Endothelial cell of umbilical vein (primary cell): ENCODE data around the gene SCLY. TPM values are rescaled to one million over a fixed set of nuclear protein-coding genes. Genes with fewer than 3 reads are reported as not detected.

Experiments used
- BruUV-seq: library from RNA; stranded (reverse); fragments of 400-500 nt; replicated peaks from 2 replicates; lab custom pipeline; 2021; lab: Mats Ljungman, UMichigan
- CTCF ChIA-PET: fragments of 300-600, 350-600 bp; sonication (Branson Sonifier 250); formaldehyde crosslinking; loops from one replicate; lab custom pipeline; 2021; ENCODE audit warnings: antibody characterized with exemption, inconsistent platforms; lab: Charles Lee
- POLR2A ChIA-PET: fragments of 300-600, 350-600 bp; sonication (Branson Sonifier 250); formaldehyde crosslinking; loops from one replicate; lab custom pipeline; 2021; ENCODE audit warnings: antibody characterized with exemption, inconsistent platforms; lab: Charles Lee
- DNase-seq: peaks from one replicate; pipeline ENCODE4 v3.0.0-alpha.2; 2011; ENCODE audit warnings: low read depth, low spot score
- FAIRE-seq: peaks from 2 replicates; lab custom pipeline; 2011; peaks lifted over from hg19 to GRCh38; lab: Jason Lieb, UNC
- H2AFZ ChIP-seq: 2 replicates; pipeline ENCODE4 v1.6.0; 2012; ENCODE audit warnings: low read depth, low read length, control low read depth, inconsistent platforms
- H3K27ac ChIP-seq: 2 replicates; pipeline ENCODE4 v1.5.1; 2011; ENCODE audit warnings: low read depth, mild to moderate bottlenecking, control low read depth, low read length, moderate library complexity; ENCODE audit not compliant: insufficient read depth
- H3K27me3 ChIP-seq, 2 experiments: 2 replicates each; pipeline versions ENCODE4 v1.6.0 to v1.6.1; 2011; ENCODE audit warnings: low read length in 2 of 2, mixed read lengths in 1 of 2; ENCODE audit not compliant: control insufficient read depth in 2 of 2, insufficient read depth in 2 of 2
- H3K36me3 ChIP-seq, 2 experiments: 2 replicates in 1 of 2; 3 replicates in 1 of 2; pipeline ENCODE4 v1.5.1; 2011; ENCODE audit warnings: low read length in 2 of 2, mild to moderate bottlenecking in 1 of 2, moderate library complexity in 1 of 2; ENCODE audit not compliant: control insufficient read depth in 2 of 2, insufficient read depth in 2 of 2; ENCODE audit errors: extremely low read depth in 1 of 2
- H3K4me1 ChIP-seq: 3 replicates; pipeline ENCODE4 v1.5.1; 2011; ENCODE audit warnings: mild to moderate bottlenecking, low read length; ENCODE audit not compliant: control insufficient read depth, insufficient read depth; ENCODE audit errors: extremely low read depth
- H3K4me2 ChIP-seq: 2 replicates; pipeline ENCODE4 v1.6.1; 2011; ENCODE audit warnings: low read length, control low read depth, mixed read lengths; ENCODE audit not compliant: insufficient read depth
- H3K4me3 ChIP-seq, 3 experiments: fragments of 200-600 bp in 1 of 3; sonication (generic), shearing (Covaris generic) in 1 of 3; replicated peaks in 1 of 3; 2 replicates each; pipeline ENCODE4 v1.5.1; 2011 to 2016; ENCODE audit warnings: control low read depth in 3 of 3, low read length in 3 of 3, mild to moderate bottlenecking in 2 of 3, inconsistent platforms in 1 of 3, low read depth in 1 of 3, moderate library complexity in 1 of 3; ENCODE audit not compliant: insufficient read depth in 1 of 3
- H3K79me2 ChIP-seq: 2 replicates; pipeline ENCODE4 v1.6.0; 2012; ENCODE audit warnings: low read length, inconsistent platforms; ENCODE audit not compliant: control insufficient read depth, insufficient read depth
- H3K9ac ChIP-seq: replicated peaks from 2 replicates; pipeline ENCODE3; 2011; ENCODE audit warnings: low read length, control low read depth; ENCODE audit not compliant: insufficient read depth; ENCODE audit errors: extremely low read depth
- H3K9me1 ChIP-seq: replicated peaks from 3 replicates; pipeline ENCODE4 v1.6.0; 2011; ENCODE audit warnings: mild to moderate bottlenecking, low read length; ENCODE audit not compliant: control insufficient read depth, insufficient read depth; ENCODE audit errors: extremely low read depth
- H3K9me3 ChIP-seq: replicated peaks from 2 replicates; pipeline ENCODE4 v1.5.1; 2012; ENCODE audit warnings: low read length, inconsistent platforms; ENCODE audit not compliant: control insufficient read depth, insufficient read depth
- H4K20me1 ChIP-seq: replicated peaks from 2 replicates; pipeline ENCODE3; 2011; ENCODE audit warnings: mild to moderate bottlenecking, low read length; ENCODE audit not compliant: control insufficient read depth, insufficient read depth; ENCODE audit errors: extremely low read depth
- EZH2 ChIP-seq: IDR thresholded peaks from 2 replicates; pipeline ENCODE4 v1.6.1; 2012; ENCODE audit warnings: borderline replicate concordance, low read depth, mild to moderate bottlenecking, moderate library complexity, low read length, inconsistent platforms; ENCODE audit not compliant: severe bottlenecking
- FOS ChIP-seq: IDR thresholded peaks from 2 replicates; pipeline ENCODE4 v1.6.1; 2011; ENCODE audit warnings: mild to moderate bottlenecking, low read length, moderate library complexity, borderline replicate concordance; ENCODE audit not compliant: insufficient read depth
- GATA2 ChIP-seq: IDR thresholded peaks from 2 replicates; pipeline ENCODE4 v1.7.0; 2011; ENCODE audit warnings: low read depth, mild to moderate bottlenecking, moderate library complexity, mixed read lengths, low read length; ENCODE audit not compliant: insufficient read length, insufficient read depth
- JUN ChIP-seq: IDR thresholded peaks from 2 replicates; pipeline ENCODE4 v1.6.1; 2011; ENCODE audit warnings: borderline replicate concordance, low read depth; ENCODE audit not compliant: insufficient read length, insufficient read depth
- MAX ChIP-seq: IDR thresholded peaks from 2 replicates; pipeline ENCODE4 v1.6.1; 2011; ENCODE audit not compliant: insufficient read depth, insufficient read length
- MYC ChIP-seq: IDR thresholded peaks from one replicate; pipeline ENCODE4 v1.6.1; 2011; ENCODE audit warnings: mild to moderate bottlenecking, low read depth, low read length
- POLR2A ChIP-seq: IDR thresholded peaks from 2 replicates; pipeline ENCODE4 v1.6.1; 2012; ENCODE audit warnings: low read depth, mild to moderate bottlenecking, control low read depth, low read length
- POLR2AphosphoS5 ChIP-seq: IDR thresholded peaks from 2 replicates; pipeline ENCODE4 v1.6.1; 2012; ENCODE audit warnings: low read depth, mild to moderate bottlenecking, control low read depth, low read length, moderate library complexity; ENCODE audit not compliant: insufficient read depth
- dilution Hi-C: fragments of 300-500 bp; cut with MboI; formaldehyde crosslinking; loops from one replicate; pipeline ENCODE4 v1.15.0; 2019; ENCODE audit warnings: low sequenced_read_pairs; ENCODE audit not compliant: extremely low pct_ligation_motif_present
- intact Hi-C: fragments of 100-400 bp; cut with micrococcal nuclease; formaldehyde crosslinking; loops from one replicate; pipeline ENCODE4 v1.10.0; 2022
- polyA plus RNA-seq, 4 experiments: library from polyadenylated mRNA; depleted of rRNA in 3 of 4; stranded (reverse) in 3 of 4; unstranded in 1 of 4; fragments of >200 nt; gene quantifications; 2 replicates each; pipeline versions ENCODE4 v1.2.1 to v1.2.3, GENCODE V29; 2011 to 2012; ENCODE audit warnings: missing spikeins in 1 of 4
- total RNA-seq: library from RNA; stranded (reverse); gene quantifications from 2 replicates; pipeline ENCODE4 v1.2.3, GENCODE V29; 2021
- TF ChIP-seq, protein P1 (sequence below), 2 donors: IDR thresholded peaks; 1 replicate in 1 of 2; 2 replicates in 1 of 2; pipeline ENCODE4 v1.5.1; 2011; ENCODE audit warnings: low read length in 2 of 2, mild to moderate bottlenecking in 2 of 2, moderate library complexity in 2 of 2, control low read depth in 1 of 2, inconsistent platforms in 1 of 2, low read depth in 1 of 2; ENCODE audit not compliant: insufficient read depth in 1 of 2; ENCODE audit errors: extremely low read depth in 1 of 2

Gene SCLY
- total and polyA plus RNA-seq, 2 donors (not counting 3 experiments of a cell fraction or from before 2014, with no cell fraction given), result 22.6 to 32.7 TPM

GRCh38 chr2:238143239-238143951 is 82.6 kb downstream of the SCLY start:
- DNase-seq, result no peak
- CTCF ChIA-PET, result no interaction called here
- Histone ChIP-seq H2AFZ (no peak overlapping the region), H3K36me3 (no peaks in the 10 kb centered on the region), H3K4me1 (no peaks in the 10 kb centered on the region), H3K27me3 (no peaks in the 10 kb centered on the region), H3K27ac (no peak overlapping the region), H3K9me3 (no peaks in the 10 kb centered on the region), H3K4me2 (no peak overlapping the region), H3K4me3 (no peak overlapping the region), H3K9me1 (no peaks in the 10 kb centered on the region), H3K9ac (no peak overlapping the region), H3K79me2 (no peaks in the 10 kb centered on the region), H4K20me1 (no peaks in the 10 kb centered on the region)
- no peak for TF ChIP-seq JUN
- no peak for TF ChIP-seq FOS
- TF ChIP-seq POLR2A, result no peak
- no peak for TF ChIP-seq MYC
- TF ChIP-seq EZH2, result no peak
- TF ChIP-seq POLR2AphosphoS5, result no peak
- TF ChIP-seq MAX, result no peak
- no peak for TF ChIP-seq GATA2
- TF ChIP-seq, protein P1, sequence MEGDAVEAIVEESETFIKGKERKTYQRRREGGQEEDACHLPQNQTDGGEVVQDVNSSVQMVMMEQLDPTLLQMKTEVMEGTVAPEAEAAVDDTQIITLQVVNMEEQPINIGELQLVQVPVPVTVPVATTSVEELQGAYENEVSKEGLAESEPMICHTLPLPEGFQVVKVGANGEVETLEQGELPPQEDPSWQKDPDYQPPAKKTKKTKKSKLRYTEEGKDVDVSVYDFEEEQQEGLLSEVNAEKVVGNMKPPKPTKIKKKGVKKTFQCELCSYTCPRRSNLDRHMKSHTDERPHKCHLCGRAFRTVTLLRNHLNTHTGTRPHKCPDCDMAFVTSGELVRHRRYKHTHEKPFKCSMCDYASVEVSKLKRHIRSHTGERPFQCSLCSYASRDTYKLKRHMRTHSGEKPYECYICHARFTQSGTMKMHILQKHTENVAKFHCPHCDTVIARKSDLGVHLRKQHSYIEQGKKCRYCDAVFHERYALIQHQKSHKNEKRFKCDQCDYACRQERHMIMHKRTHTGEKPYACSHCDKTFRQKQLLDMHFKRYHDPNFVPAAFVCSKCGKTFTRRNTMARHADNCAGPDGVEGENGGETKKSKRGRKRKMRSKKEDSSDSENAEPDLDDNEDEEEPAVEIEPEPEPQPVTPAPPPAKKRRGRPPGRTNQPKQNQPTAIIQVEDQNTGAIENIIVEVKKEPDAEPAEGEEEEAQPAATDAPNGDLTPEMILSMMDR (IDR thresholded peaks at IDR 0.05; ENCODE audit: extremely low read depth in 1 of 2, insufficient read depth in 1 of 2, low read depth in 1 of 2, low read length in 2 of 2), result no peak
- POLR2A ChIA-PET, result no interaction called here
- intact Hi-C loops, result loop anchor here (2.0 kb wide), 1 partner anchor 35 kb away; no protein-coding TSS in a partner anchor
- no TSS peak for BruUV-seq
- dilution Hi-C loops, result no loop called here
- FAIRE-seq, result no peak
